ENCODE results near the gene SMIM32.

SMIM32 gene

DNA sequence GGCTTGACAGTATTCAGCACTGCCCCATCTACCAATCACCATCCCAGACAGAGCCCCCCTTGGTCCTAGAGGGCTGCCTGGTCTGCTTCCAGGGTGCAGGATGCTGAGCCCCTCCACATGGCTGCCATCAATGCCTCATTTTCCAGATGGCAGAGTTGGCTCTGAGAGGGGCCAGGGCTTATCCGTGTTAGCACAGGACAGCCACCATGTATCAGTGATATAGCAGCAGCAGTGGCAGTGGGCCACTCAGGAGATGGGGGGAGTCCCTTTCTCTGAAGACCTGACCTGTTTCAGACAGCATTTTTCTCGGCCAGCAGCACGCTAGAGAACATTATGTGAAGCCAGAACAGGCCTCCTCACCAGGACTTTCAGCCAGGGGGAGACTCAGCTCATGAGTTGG is 1.6 kb upstream of the SMIM32 start:
- H3K9me3 ChIP-seq (replicated peaks in 1 of 11) = peaks cover 16 to 27% (median 21%) of the 10 kb centered on the region in 11 experiments
- H3K9ac ChIP-seq = no peak overlapping the region
- H3K4me3 ChIP-seq = no peak overlapping the region
- peaks cover 0 to 19% (median 10%) of the 10 kb centered on the region in 10 experiments; a peak in 13 of 20 replicates for H3K4me1 ChIP-seq
- no peak overlapping the region for H3K27ac ChIP-seq
- H4K20me1 ChIP-seq = peaks cover 0 to 25% (median 0%) of the 10 kb centered on the region in 11 experiments; a peak in 4 of 22 replicates
- peaks cover 34 to 50% (median 42%) of the 10 kb centered on the region in 11 experiments for H3K27me3 ChIP-seq
- peaks cover 0 to 17% (median 13%) of the 10 kb centered on the region in 11 experiments; a peak in 14 of 22 replicates for H3K36me3 ChIP-seq
- no peak overlapping the region for H3K4me2 ChIP-seq
- no peak for TF ChIP-seq Cebpa-rat (IDR thresholded peaks at IDR 0.05)

DNA sequence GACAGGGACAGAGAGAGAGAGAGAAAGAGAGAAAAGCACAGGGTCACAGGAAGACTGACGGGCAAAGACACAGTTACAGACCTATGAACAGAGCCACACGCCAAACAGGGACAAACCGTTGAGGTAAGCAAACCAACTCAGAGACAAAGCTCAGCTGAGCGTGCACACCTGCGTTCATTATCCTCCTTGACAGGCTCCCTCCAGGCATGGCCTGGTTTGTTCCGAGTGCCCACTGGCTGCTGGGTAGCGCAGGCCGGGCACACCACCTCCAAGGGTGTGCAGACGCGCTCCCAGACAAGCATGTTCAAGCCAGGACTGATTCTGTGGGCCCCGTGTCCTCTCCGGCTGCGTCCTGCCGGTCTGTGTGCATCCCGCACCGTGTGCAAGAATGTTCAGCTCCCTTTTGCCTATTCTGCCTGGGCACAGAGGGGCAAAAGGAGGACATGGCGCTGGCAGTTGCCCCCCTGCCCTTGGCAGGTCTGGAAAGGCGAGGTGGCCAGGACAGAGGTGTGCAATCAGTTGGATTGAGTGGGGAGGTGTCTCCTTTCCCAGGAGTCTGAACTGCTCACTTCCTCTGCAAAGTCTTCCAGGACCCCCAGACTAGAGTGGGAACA is 467 bp upstream of the SMIM32 start:
- H3K4me1 ChIP-seq = peaks cover 0 to 19% (median 10%) of the 10 kb centered on the region in 10 experiments; a peak in 13 of 20 replicates
- H3K4me3 ChIP-seq = no peak overlapping the region
- H3K27ac ChIP-seq = no peak overlapping the region
- no peak overlapping the region for H3K9ac ChIP-seq
- peaks cover 34 to 55% (median 42%) of the 10 kb centered on the region in 11 experiments for H3K27me3 ChIP-seq
- peaks cover 0 to 25% (median 0%) of the 10 kb centered on the region in 11 experiments; a peak in 4 of 22 replicates for H4K20me1 ChIP-seq
- H3K9me3 ChIP-seq (replicated peaks in 1 of 11) = peaks cover 16 to 31% (median 21%) of the 10 kb centered on the region in 11 experiments
- peaks cover 7 to 28% (median 23%) of the 10 kb centered on the region in 11 experiments for H3K36me3 ChIP-seq
- H3K4me2 ChIP-seq = no peak overlapping the region
- no peak for TF ChIP-seq Cebpa-rat (IDR thresholded peaks at IDR 0.05)

GRCh38 chr5:136192015-136192525 is 892 bp downstream of the SMIM32 start:
- Histone ChIP-seq H3K4me2 (no peak overlapping the region), H3K4me3 (no peak overlapping the region), H3K9me3 (replicated peaks in 1 of 11) (peaks cover 16 to 31% (median 21%) of the 10 kb centered on the region in 11 experiments), H3K4me1 (peaks cover 0 to 19% (median 10%) of the 10 kb centered on the region in 10 experiments; a peak in 13 of 20 replicates), H4K20me1 (peaks cover 0 to 25% (median 0%) of the 10 kb centered on the region in 11 experiments; a peak in 4 of 22 replicates), H3K36me3 (peaks cover 20 to 41% (median 35%) of the 10 kb centered on the region in 11 experiments), H3K27ac (no peak overlapping the region), H3K27me3 (peaks cover 34 to 55% (median 42%) of the 10 kb centered on the region in 11 experiments), H3K9ac (no peak overlapping the region)
- TF ChIP-seq Cebpa-rat (IDR thresholded peaks at IDR 0.05) = no peak

DNA sequence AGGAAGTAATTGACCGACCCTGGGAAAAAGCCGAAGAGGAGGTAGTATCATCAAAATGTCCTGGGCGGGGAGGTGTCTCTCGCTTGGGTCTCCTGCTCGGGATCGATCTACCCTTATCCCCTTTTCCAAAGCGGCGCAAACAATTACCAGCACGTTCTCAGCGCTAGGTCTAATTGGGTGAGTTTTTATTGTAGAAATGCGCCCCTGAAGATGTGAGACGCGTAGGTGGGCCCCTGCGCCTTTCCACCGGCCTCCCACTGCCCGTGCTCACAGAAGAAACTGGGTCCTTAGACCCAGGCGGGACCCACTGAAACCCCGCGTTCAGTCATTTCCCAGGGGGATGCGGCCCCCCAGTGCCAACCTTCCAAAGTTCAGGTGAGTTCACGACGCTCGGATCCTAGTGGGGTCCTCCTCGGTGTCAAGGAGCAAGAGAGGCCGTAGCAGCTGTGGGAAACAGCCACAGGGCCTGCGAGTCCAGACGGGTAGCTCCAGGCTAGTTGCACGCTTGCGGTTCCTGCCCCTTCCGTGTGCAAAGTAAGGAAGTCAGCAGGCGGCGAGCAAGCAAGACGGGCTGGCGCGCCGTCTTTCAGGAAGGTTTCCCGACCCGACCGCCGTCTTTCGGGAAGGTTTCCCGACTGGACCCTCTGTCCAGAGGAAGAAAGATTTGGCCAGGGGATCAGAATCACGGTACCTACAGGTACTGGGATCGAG is 1.5 kb downstream of the SMIM32 start:
- TF ChIP-seq Cebpa-rat (IDR thresholded peaks at IDR 0.05) = no peak
- Histone ChIP-seq H3K4me3 (no peak overlapping the region), H3K27ac (no peak overlapping the region), H3K9me3 (replicated peaks in 1 of 11) (peaks cover 16 to 31% (median 21%) of the 10 kb centered on the region in 11 experiments), H3K27me3 (peaks cover 34 to 55% (median 42%) of the 10 kb centered on the region in 11 experiments), H4K20me1 (peaks cover 0 to 25% (median 0%) of the 10 kb centered on the region in 11 experiments; a peak in 4 of 22 replicates), H3K36me3 (peaks cover 26 to 48% (median 37%) of the 10 kb centered on the region in 11 experiments), H3K4me2 (no peak overlapping the region), H3K9ac (no peak overlapping the region), H3K4me1 (peaks cover 0 to 13% (median 8%) of the 10 kb centered on the region in 10 experiments; a peak in 13 of 20 replicates)

DNA sequence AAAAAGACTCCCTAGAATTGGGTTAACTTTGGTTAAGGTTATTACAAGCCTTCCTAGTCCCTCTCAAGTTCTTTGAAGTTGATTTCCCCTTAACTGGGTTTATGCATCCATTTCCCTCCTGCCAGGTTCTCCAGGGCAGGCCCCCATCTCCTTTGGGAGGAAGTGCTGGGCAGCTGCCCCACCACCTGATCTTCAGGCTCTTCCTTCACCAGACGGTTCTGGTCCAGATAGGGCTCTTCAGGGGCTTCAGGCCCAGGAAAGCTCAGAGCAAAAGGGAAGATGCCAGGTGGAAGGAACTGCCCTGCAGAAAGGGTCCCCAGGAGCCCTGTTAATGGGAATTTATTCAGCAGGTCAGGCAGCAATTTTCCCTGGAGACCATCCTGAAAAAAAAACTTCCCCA is 2.1 kb downstream of the SMIM32 start:
- Histone ChIP-seq H3K27me3 (peaks cover 34 to 55% (median 42%) of the 10 kb centered on the region in 11 experiments), H3K4me3 (no peak overlapping the region), H3K4me1 (peaks cover 0 to 8% (median 3%) of the 10 kb centered on the region in 10 experiments; a peak in 13 of 20 replicates), H3K9me3 (replicated peaks in 1 of 11) (peaks cover 16 to 31% (median 21%) of the 10 kb centered on the region in 11 experiments), H3K9ac (no peak overlapping the region), H3K4me2 (no peak overlapping the region), H3K36me3 (peaks cover 32 to 53% (median 38%) of the 10 kb centered on the region in 11 experiments), H4K20me1 (peaks cover 0 to 25% (median 0%) of the 10 kb centered on the region in 11 experiments; a peak in 4 of 22 replicates), H3K27ac (no peak overlapping the region)
- TF ChIP-seq Cebpa-rat (IDR thresholded peaks at IDR 0.05) = no peak

GRCh38 chr5:136190091-136190720 is 2.8 kb downstream of the SMIM32 start:
- no peak for TF ChIP-seq Cebpa-rat (IDR thresholded peaks at IDR 0.05)
- H3K36me3 ChIP-seq = peaks cover 32 to 56% (median 38%) of the 10 kb centered on the region in 11 experiments
- peaks cover 34 to 55% (median 42%) of the 10 kb centered on the region in 11 experiments for H3K27me3 ChIP-seq
- no peak overlapping the region for H3K9ac ChIP-seq
- H3K27ac ChIP-seq = no peak overlapping the region
- H3K4me1 ChIP-seq = peaks cover 0 to under 1% (median 0%) of the 10 kb centered on the region in 10 experiments; a peak in 2 of 20 replicates
- no peak overlapping the region for H3K4me2 ChIP-seq
- H3K4me3 ChIP-seq = no peak overlapping the region
- peaks cover 0 to 21% (median 0%) of the 10 kb centered on the region in 11 experiments; a peak in 4 of 22 replicates for H4K20me1 ChIP-seq
- peaks cover 16 to 31% (median 21%) of the 10 kb centered on the region in 11 experiments for H3K9me3 ChIP-seq (replicated peaks in 1 of 11)

GRCh38 chr5:136188859-136189258 is 4.1 kb downstream of the SMIM32 start:
- Histone ChIP-seq H3K27me3 (peaks cover 34 to 48% (median 40%) of the 10 kb centered on the region in 11 experiments), H4K20me1 (peaks cover 0 to 20% (median 0%) of the 10 kb centered on the region in 11 experiments; a peak in 3 of 22 replicates), H3K36me3 (peaks cover 32 to 56% (median 38%) of the 10 kb centered on the region in 11 experiments), H3K9me3 (replicated peaks in 1 of 11) (peaks cover 16 to 31% (median 21%) of the 10 kb centered on the region in 11 experiments), H3K4me2 (no peak overlapping the region), H3K9ac (no peak overlapping the region), H3K4me1 (no peaks in the 10 kb centered on the region), H3K4me3 (no peak overlapping the region), H3K27ac (no peak overlapping the region)
- no peak for TF ChIP-seq Cebpa-rat (IDR thresholded peaks at IDR 0.05)

GRCh38 chr5:136186796-136187195 is 6.2 kb downstream of the SMIM32 start:
- Histone ChIP-seq H3K27me3 (peaks cover 15 to 27% (median 20%) of the 10 kb centered on the region in 11 experiments), H3K4me2 (no peak overlapping the region), H4K20me1 (peaks cover 0 to 9% (median 0%) of the 10 kb centered on the region in 11 experiments; a peak in 1 of 22 replicates), H3K9ac (no peak overlapping the region), H3K36me3 (peaks cover 32 to 67% (median 43%) of the 10 kb centered on the region in 11 experiments), H3K4me3 (no peak overlapping the region), H3K27ac (no peak overlapping the region), H3K4me1 (no peaks in the 10 kb centered on the region), H3K9me3 (replicated peaks in 1 of 11) (peaks cover 11 to 25% (median 13%) of the 10 kb centered on the region in 11 experiments)
- no peak for TF ChIP-seq Cebpa-rat (IDR thresholded peaks at IDR 0.05)
